SKM-1 (cell line): ENCODE results near the gene ZSWIM7.
"Not testable (repeated sequence)": the region's sequence is repeated elsewhere in the genome, so short reads cannot be mapped to it uniquely, and the experiment has no call there.

Source experiments
- DNase-seq: peaks from one replicate; lab custom pipeline; 2025; ENCODE audit not compliant: unreplicated experiment; lab: John Stamatoyannopoulos, UW

ZSWIM7 gene

DNA sequence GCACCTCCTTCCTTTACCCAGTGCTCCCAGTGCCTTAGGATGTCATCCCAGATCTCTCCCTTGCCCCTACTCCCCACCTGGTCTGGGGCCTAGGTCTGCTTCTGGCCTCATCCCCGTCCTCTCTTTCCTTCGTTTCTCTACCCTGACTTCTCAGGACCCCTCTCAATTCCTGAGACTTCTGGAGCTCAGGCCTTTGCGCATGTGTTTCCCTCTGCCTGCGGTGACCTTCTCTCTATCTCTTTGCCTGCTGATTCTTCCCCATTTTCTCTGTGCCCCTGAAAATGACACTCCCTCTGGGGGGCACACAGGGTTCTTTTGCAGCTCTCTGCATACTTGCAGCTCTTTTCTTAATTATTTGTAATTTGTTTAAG lies 41.0 kb downstream of the ZSWIM7 start:
- no peak for DNase-seq

DNA sequence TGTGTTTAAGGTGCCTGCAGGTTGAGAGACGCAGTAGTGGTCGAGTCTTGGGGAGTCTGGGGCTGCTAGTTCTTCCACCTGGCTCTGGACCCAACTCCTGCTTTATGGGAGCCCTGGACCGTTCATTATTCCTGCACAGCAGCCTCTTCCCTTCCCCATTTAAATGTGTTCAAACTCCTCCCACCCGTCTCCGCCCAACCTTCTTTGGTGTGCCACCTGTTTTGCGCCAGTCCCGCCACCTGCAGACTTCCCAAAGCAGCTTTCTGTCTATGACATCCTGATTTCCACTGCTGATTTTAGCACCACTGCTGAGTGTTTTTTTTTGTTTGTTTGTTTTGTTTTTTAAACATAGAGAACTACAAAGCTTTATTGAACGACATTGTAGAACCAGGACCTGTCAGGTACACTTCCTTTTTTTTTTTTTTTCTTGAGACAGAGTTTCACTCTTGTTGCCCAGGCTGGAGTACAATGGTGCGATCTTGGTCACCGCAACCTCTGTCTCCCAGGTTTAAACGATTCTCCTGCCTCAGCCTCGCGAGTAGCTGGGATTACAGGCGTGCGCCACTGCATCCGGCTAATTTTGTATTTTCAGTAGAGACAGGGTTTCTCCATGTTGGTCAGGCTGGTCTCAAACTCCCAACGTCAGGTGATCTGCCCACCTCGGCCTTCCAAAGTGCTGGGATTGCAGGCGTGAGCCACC lies 41.7 kb downstream of the ZSWIM7 start:
- no peak for DNase-seq

- no peak for DNase-seq
Observed at GRCh38 chr17:15957206-15957605, 42.3 kb downstream of the ZSWIM7 start.

- DNase-seq: no peak
Observed at GRCh38 chr17:15955793-15956541, 43.5 kb downstream of the ZSWIM7 start.

GRCh38 chr17:15954222-15954621 lies 45.3 kb downstream of the ZSWIM7 start:
- no peak for DNase-seq

GRCh38 chr17:15952916-15953790 lies 46.4 kb downstream of the ZSWIM7 start:
- DNase-seq: no peak

GRCh38 chr17:15952048-15952532 lies 47.4 kb downstream of the ZSWIM7 start:
- no peak for DNase-seq

DNA sequence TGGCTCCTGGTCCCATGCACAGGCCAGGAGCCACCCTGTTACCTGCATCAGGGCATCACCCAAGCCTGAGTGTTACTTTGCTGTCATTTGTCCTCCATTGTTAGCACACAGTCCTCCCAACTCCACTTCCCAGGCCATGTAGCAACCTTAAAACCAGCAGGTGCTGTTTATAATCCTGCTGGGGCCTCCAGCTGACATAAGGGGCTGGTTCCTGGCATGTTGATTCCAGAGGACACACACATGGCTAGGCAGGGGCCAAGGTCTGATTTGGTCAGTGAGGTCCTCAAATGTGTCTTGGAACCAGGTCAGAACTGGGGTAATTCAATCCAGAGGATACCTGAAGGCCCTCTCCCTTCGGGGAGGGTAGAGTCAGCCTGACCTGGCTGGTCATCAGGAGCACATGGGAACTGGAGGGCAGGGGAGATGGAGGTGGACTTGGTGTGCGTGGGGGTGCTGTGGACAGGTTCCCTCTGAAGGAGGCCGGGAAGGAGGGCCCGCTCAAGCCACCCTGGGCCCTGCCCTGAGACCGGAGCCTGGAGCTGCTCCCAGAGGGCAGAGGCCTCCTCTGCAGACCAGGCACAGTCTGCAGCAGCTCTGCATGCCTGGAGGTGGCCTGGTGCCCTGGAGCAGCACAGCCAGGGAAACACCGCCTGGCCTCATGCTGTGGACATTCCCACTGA lies 48.0 kb downstream of the ZSWIM7 start:
- DNase-seq: no peak

DNA sequence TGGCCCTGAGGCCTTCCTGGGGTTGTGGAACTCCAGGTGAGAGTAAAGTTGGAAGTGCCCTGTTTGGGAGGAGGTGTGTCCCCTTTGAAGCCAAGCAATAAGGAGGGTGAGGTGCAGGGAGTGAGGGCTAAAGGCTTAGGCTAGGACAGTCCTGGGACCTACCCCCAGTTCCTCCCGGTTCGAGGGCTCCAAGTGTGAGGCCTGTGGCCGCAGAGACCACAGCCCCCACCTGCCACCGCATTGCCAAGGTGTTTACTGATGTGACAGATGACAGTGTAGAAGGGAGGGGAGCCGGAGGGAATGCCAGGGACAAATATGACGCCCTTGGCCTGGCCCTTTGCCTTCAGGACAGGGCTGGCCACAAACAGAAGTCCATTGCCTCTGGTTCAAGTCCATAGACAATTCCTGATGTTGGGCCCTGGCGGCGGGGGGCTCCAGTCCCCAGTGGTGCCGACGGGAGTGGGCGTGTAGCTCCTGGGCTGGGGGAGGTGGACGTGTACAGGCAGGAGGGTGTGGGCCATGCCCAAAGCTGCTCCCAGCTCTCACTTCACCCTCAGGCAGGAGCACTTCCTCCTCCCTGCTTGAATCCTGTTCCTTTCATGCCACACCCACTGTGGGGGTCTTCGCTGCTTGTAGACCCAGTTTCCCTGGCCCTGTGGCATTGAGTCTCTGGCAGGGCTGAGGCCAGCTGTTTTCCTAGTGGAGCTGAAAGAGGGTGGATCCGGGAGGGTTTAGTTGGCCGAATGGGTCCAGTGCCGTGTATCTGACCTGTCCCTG lies 51.3 kb downstream of the ZSWIM7 start:
- no peak for DNase-seq

GRCh38 chr17:15947271-15947670 lies 52.2 kb downstream of the ZSWIM7 start:
- no peak for DNase-seq

DNA sequence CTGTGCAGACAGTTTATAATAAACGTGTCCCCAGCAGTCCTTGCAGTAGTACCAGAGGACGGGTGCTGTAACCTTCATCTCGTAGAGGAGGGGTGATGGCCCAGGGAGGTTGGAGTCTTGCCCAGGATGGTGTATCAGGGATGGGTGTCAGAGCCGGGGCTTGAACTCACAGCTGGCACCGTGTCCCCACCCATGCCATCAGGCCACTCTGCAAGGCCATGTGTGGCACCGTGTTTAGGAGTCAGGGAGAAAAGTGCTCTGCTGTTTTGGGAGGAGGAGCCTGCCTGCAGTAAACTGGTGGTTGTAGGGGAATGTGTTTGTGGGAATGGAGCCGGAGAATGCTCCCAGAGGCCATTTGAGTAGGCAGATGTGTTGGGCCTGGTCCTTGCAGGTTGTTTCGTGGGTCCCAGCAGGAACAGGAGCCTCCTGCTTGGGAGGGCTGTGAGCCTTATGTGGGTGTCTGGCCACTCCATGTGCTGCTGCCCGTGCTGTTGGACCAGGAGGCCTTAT lies 52.8 kb downstream of the ZSWIM7 start:
- DNase-seq: no peak

DNA sequence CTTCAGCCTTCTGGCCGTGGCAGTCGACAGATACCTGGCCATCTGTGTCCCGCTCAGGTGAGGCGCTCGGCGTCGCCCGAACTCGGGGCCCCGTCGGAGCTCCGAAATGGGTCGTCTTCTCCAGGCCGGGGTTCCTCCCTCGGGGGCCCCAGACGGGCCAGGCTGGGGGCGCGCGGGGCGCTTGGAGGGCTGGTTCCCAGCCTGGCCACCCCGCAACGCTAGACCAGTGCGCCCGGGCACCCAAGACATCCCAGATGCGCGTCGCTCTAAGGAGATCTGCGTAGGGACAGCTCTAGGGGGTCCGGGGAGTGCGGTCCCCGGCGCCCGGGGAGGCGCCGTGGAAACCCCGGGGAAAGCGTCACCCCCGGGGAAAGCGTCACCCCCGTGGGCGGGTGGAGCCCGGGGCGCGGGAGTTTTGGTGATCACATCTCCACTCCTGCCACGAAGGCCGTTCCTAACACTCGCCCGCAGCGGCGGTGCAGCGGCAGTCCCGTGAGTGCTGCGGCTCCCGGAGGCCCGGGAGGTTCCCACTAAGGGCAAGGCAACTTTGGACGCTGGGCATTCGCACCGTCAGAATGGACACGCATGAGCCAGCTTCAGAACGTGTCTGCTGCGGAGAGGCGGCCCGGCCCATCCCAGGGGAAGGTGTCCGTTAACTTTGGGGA lies 53.8 kb downstream of the ZSWIM7 start:
- no peak for DNase-seq

GRCh38 chr17:15944759-15945526 lies 54.6 kb downstream of the ZSWIM7 start, which contains the start of gene ADORA2B:
TSS of gene ADORA2B (plus strand) at chr17:15945130. CDS start at chr17:15945249, 119 bp downstream.
- DNase-seq: peak; percentile 60

- no peak for DNase-seq
Observed at GRCh38 chr17:15943971-15944758, 55.3 kb downstream of the ZSWIM7 start.

GRCh38 chr17:15942207-15942833 lies 57.2 kb downstream of the ZSWIM7 start:
- DNase-seq: peak; percentile 69

GRCh38 chr17:15941781-15942180 lies 57.7 kb downstream of the ZSWIM7 start:
- no peak for DNase-seq

DNA sequence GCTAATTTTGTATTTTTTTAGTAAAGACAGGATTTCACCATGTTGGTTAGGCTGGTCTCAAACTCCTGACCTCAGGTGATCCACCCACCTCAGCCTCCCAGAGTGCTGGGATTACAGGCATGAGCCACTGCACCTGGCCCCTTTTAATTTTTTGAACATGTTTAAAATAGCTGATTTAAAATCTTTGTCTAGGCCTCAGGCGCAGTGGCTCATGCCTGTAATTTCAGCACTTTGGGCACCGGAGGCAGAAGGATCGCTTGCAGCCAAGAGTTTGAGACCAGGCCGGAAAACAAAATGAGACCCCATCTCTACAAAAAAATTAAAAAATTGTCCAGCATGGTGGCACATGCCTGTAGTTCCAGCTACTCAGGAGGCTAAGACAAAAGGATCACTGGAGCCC lies 63.0 kb downstream of the ZSWIM7 start:
- DNase-seq: not testable (repeated sequence)
